KOPT-K1 (cell line): Measurements from ENCODE around the gene KCNH3.
"Not testable (repeated sequence)": the region's sequence is repeated elsewhere in the genome, so short reads cannot be mapped to it uniquely, and the experiment has no call there.

Experiments used
- H3K27ac ChIP-seq: fragments of 200-600 bp; sonication (generic); 2 replicates; pipeline ENCODE4 v1.5.1; 2016; ENCODE audit warnings: antibody characterized with exemption, mild to moderate bottlenecking, low read depth, low read length; ENCODE audit not compliant: poor library complexity, severe bottlenecking
- H3K36me3 ChIP-seq: fragments of 200-600 bp; sonication (generic); 2 replicates; pipeline ENCODE4 v1.5.1; 2017; ENCODE audit warnings: antibody characterized with exemption, mild to moderate bottlenecking, low read length, moderate library complexity; ENCODE audit not compliant: insufficient read depth
- H3K9me3 ChIP-seq: fragments of 200-600 bp; sonication (generic); 2 replicates; pipeline ENCODE4 v1.5.1; 2017; ENCODE audit warnings: antibody characterized with exemption, low read length, mild to moderate bottlenecking; ENCODE audit not compliant: insufficient read depth, poor library complexity, severe bottlenecking

KCNH3 gene

DNA sequence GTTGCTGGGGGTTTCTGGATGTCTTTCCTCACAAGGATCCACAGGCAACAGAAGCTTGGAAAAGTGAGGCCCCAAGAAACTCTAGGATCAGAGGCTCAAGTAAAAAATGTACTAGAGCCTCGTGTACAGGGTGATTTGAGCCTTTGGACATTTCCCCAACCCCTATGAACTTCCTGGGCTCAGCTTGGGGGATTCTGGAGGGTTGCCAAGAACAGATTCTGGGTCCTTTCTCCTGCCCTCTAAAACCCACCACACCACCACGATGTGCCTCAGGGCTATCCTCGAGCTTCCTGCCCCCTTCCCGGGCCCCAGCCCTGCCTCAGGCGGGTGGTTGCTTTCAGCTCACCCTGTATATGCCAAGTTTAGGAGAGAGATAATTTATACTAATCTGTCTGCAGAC is 66.0 kb downstream of the KCNH3 start:
- Histone ChIP-seq H3K9me3 (no peaks in the 10 kb centered on the region), H3K36me3 (no peaks in the 10 kb centered on the region), H3K27ac (no peak overlapping the region)

DNA sequence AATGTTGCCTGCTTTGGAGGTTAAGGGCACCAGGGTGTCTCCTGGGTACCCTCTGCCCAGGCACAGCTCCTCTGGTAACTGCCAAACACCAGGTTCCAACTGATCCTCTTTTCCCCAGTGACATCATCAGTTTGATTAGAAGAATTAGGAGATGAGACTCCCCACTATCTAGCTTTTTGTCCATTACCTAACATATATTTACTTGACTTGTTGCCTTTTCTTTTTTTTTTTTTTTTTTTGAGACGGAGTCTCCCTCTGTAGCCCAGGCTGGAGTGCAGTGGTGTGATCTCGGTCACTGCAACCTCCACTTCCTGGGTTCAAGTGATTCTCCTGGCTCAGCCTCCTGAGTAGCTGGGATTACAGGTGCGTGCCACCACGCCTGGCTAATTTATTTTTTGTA is 66.7 kb downstream of the KCNH3 start, which contains the start of gene FAM186B:
FAM186B (minus strand) TSS at position 101 of the 400 bp plus-strand sequence. CDS start 162 bp downstream, outside the sequence.
- not testable (repeated sequence) for H3K27ac ChIP-seq, H3K36me3 ChIP-seq, H3K9me3 ChIP-seq
